Loucy (cell line): ENCODE results near the gene GSX1.

Experiments
- H2AFZ ChIP-seq: fragments of 200-600 bp; sonication (generic); 2 replicates; pipeline ENCODE4 v1.6.0; 2016; ENCODE audit warnings: antibody characterized with exemption, mild to moderate bottlenecking, low read length, moderate library complexity
- H3F3A ChIP-seq: fragments of 200-600 bp; 2 replicates; pipeline ENCODE4 v1.6.0; 2016; ENCODE audit warnings: antibody characterized with exemption, low read depth, mild to moderate bottlenecking
- H3K27me3 ChIP-seq: fragments of 200-600 bp; sonication (generic); 2 replicates; pipeline ENCODE4 v1.6.1; 2014; ENCODE audit warnings: low read length, mild to moderate bottlenecking; ENCODE audit not compliant: insufficient read depth, poor library complexity, severe bottlenecking
- H3K36me3 ChIP-seq: fragments of 200-600 bp; sonication (generic); 2 replicates; pipeline ENCODE4 v1.6.1; 2016; ENCODE audit warnings: low read length; ENCODE audit not compliant: insufficient read depth
- H3K4me1 ChIP-seq: fragments of 200-600 bp; sonication (generic); 2 replicates; pipeline ENCODE4 v1.5.1; 2014; ENCODE audit warnings: low read length, mild to moderate bottlenecking; ENCODE audit not compliant: insufficient read depth, poor library complexity, severe bottlenecking
- H3K4me2 ChIP-seq: fragments of 200-600 bp; sonication (generic); 2 replicates; pipeline ENCODE4 v1.6.0; 2014; ENCODE audit warnings: antibody characterized with exemption, low read length, low read depth, mild to moderate bottlenecking; ENCODE audit not compliant: poor library complexity, severe bottlenecking
- H3K4me3 ChIP-seq: fragments of 200-600 bp; sonication (generic); 2 replicates; pipeline ENCODE4 v1.5.1; 2014; ENCODE audit warnings: low read length, mild to moderate bottlenecking, mixed read lengths; ENCODE audit not compliant: poor library complexity, severe bottlenecking
- H3K79me2 ChIP-seq: fragments of 200-600 bp; sonication (generic); 2 replicates; pipeline ENCODE4 v1.6.1; 2014; ENCODE audit warnings: low read length; ENCODE audit not compliant: insufficient read depth
- H3K9ac ChIP-seq: fragments of 200-600 bp; sonication (generic); 2 replicates; pipeline ENCODE4 v1.6.0; 2014; ENCODE audit warnings: mild to moderate bottlenecking, low read depth, low read length, moderate library complexity; ENCODE audit not compliant: poor library complexity, severe bottlenecking
- H3K9me2 ChIP-seq: fragments of 200-600 bp; sonication (generic); replicated peaks from 2 replicates; pipeline ENCODE4 v1.6.1; 2016; ENCODE audit warnings: low read depth, low read length, mixed read lengths
- H3K9me3 ChIP-seq: fragments of 200-600 bp; sonication (generic); 2 replicates; pipeline ENCODE4 v1.6.1; 2014; ENCODE audit warnings: mild to moderate bottlenecking, antibody characterized with exemption, low read length, low read depth; ENCODE audit not compliant: insufficient read depth
- H4K20me1 ChIP-seq: fragments of 200-600 bp; sonication (generic); 2 replicates; pipeline ENCODE4 v1.6.0; 2014; ENCODE audit warnings: antibody characterized with exemption, low read length, mild to moderate bottlenecking; ENCODE audit not compliant: insufficient read depth, poor library complexity, severe bottlenecking
- CTCF ChIP-seq: fragments of 200-600 bp; sonication (generic); conservative IDR thresholded peaks from 2 replicates; pipeline ENCODE4 v1.5.1; 2014; ENCODE audit warnings: mild to moderate bottlenecking, antibody characterized with exemption, low read length
- EZH2phosphoT487 ChIP-seq: fragments of 200-600 bp; IDR thresholded peaks from 2 replicates; pipeline ENCODE4 v1.6.1; 2018; ENCODE audit warnings: antibody characterized with exemption, mild to moderate bottlenecking, moderate library complexity, borderline replicate concordance

GSX1 gene

GRCh38 chr13:27788271-27788670, 4.0 kb upstream of the GSX1 start:
- Histone ChIP-seq H2AFZ (no peak overlapping the region), H3K4me3 (no peak overlapping the region), H3K36me3 (no peaks in the 10 kb centered on the region), H3K9ac (no peak overlapping the region), H3K9me2 (no peaks in the 10 kb centered on the region), H3K27me3 (no peaks in the 10 kb centered on the region), H3K9me3 (no peaks in the 10 kb centered on the region), H3K79me2 (no peaks in the 10 kb centered on the region), H3K4me1 (peaks cover 34% of the 10 kb centered on the region), H4K20me1 (no peaks in the 10 kb centered on the region), H3F3A (no peaks in the 10 kb centered on the region), H3K4me2 (no peak overlapping the region)
- TF ChIP-seq EZH2phosphoT487: no peak
- TF ChIP-seq CTCF: no peak

GRCh38 chr13:27789153-27789494, 3.2 kb upstream of the GSX1 start:
- Histone ChIP-seq H3K36me3 (no peaks in the 10 kb centered on the region), H3K4me2 (peak overlapping the region; percentile 99), H3K9me3 (no peaks in the 10 kb centered on the region), H3K9ac (peak overlapping the region; percentile 74), H3K4me1 (peaks cover 34% of the 10 kb centered on the region), H3K27me3 (no peaks in the 10 kb centered on the region), H3K4me3 (peak overlapping the region; percentile 71), H4K20me1 (no peaks in the 10 kb centered on the region), H3K9me2 (no peaks in the 10 kb centered on the region), H2AFZ (peak overlapping the region; percentile 88), H3K79me2 (no peaks in the 10 kb centered on the region), H3F3A (no peaks in the 10 kb centered on the region)
- TF ChIP-seq CTCF (no peak), EZH2phosphoT487 (no peak)

- no peak for TF ChIP-seq CTCF
- no peak for TF ChIP-seq EZH2phosphoT487
- Histone ChIP-seq H3K36me3 (no peaks in the 10 kb centered on the region), H4K20me1 (no peaks in the 10 kb centered on the region), H3K9me3 (no peaks in the 10 kb centered on the region), H3K4me2 (peak overlapping the region; percentile 99), H3K4me1 (peaks cover 34% of the 10 kb centered on the region), H3K79me2 (no peaks in the 10 kb centered on the region), H3F3A (no peaks in the 10 kb centered on the region), H3K4me3 (peak overlapping the region; percentile 71), H3K9ac (peak overlapping the region; percentile 74), H3K9me2 (no peaks in the 10 kb centered on the region), H2AFZ (peak overlapping the region; percentile 88), H3K27me3 (no peaks in the 10 kb centered on the region)
Measured at GRCh38 chr13:27789495-27790303, 2.6 kb upstream of the GSX1 start.
